Superior temporal gyrus (tissue), 1 donor: ENCODE results near the gene MAPK6.
A peak's percentile ranks its signal among the peaks of the same experiment; 100 is the strongest.
"Not testable (repeated sequence)": the region's sequence is repeated elsewhere in the genome, so short reads cannot be mapped to it uniquely, and the experiment has no call there.

Experiments
- DNase-seq: peaks from one replicate; pipeline ENCODE4 v3.0.0-alpha.2; 2016; ENCODE audit errors: extremely low spot score

Gene MAPK6

DNA sequence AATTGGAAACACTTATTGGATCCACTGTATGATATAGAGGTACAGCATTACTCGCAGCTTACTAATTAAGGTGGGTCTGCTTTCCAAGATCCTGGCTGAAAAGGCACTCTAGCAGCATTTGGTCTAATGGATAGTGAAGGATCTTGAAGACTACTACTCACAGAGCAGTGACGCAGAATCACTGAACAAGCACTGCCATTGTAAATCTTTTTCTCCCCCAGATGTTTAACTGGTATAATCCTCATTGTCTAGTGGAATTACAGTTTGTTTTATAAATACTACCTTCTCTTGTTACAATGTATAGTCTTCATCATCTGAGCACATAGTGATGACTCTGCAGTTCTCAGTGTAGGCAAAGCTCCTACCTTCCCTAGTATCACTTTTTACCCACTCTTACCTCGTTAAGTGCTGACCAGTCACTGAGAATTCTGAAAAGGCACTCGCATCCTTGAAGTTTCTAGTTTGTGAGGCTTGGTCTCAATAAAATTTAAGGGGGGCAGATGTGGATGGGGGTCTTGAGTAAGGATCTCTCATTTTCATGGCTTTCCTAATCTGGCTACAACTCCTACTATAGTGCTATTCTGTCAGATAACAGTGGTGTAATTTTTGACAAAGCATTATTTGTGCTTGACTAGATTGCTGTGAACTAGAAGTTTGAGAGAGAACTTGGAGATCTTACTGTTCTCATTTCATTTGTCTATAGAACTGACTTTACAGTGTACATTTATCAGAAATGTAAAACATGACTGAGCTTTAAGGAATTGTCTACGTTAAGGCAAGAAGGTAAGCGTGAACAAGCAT lies 23.2 kb downstream of the MAPK6 start:
- DNase-seq, result peak; percentile 76

DNA sequence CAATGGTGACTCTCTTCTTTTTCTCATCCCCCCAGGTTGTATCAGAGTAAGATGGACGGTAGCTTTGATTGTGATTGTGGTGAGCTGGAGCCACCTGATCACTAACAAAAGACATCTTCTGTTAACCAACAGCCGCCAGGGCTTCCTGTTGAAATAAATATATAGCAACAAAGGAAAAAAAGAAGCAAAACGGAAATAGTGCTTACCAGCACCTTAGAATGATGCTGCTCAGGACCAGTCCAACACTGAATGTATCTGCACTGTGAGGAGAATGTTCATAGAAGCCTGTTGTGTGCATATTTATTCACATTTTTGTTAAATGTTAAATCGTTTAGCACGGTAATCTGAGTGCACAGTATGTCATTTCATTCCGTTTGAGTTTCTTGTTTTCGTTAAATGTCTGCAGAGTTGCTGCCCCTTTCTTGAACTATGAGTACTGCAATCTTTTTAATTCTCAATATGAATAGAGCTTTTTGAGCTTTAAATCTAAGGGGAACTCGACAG lies 26.8 kb downstream of the MAPK6 start:
- not testable (repeated sequence) for DNase-seq

DNA sequence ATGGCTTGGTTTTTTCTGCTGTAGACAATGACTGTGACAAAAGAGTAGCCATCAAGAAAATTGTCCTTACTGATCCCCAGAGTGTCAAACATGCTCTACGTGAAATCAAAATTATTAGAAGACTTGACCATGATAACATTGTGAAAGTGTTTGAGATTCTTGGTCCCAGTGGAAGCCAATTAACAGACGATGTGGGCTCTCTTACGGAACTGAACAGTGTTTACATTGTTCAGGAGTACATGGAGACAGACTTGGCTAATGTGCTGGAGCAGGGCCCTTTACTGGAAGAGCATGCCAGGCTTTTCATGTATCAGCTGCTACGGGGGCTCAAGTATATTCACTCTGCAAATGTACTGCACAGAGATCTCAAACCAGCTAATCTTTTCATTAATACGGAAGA lies 27.5 kb downstream of the MAPK6 start:
- peak; percentile 68 for DNase-seq

DNA sequence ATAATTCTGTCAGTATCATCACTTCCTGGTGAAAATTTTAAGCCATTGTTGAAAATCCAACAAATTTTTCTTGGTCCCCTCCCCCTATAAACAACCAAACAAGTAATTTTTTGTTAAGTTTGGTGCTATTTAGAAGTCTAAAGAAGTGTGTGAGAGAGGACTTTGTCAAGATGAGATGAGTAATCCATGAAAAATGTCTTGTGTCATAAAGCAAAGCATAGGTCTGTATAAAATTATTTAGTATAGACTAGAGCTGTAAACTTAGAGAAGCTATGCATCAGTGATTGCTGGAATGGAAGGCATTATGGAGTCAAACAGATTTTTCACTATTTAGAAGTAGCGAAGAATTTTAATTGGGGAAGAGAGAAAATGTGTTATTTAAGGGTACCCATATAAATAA lies 31.4 kb downstream of the MAPK6 start:
- no peak for DNase-seq

DNA sequence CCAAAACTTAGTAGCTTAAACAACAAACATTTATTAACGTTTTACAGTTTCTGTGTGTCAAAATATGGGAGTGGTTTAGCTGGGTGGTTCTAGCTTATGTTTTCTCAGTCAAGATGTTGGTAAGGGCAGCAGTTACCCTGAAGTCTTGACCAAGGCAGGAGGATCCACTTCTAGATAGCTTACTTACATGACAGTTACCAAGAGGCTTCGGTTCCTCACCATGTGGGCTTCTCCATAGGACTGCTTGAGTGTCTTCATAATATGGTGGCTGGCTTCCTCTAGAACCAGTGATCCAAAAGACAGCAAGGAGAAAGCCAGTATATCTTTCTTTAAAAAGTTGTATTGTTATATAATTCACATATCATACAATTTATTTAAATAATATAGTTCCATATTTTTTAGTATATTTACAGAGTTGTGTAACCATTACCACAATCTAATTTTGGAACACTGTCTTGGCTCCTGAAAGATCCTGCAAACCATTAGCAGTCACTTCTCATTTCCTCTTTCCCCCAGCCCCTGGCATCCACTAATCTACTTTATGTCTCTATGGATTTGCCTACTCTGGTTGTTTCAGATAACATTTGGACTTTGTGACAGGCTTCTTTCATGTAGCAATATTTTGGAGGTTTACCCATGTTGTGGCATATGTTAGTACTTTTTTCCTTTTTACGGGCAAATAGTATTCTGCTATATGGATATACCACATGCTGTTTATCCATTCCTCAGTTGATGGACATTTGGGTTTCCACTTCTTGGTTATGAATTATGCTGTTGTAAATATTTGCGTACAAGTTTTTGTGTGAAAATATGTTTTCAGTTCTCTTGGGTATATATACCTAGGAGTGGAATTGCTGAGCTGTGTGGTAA lies 33.3 kb downstream of the MAPK6 start:
- DNase-seq, result no peak

DNA sequence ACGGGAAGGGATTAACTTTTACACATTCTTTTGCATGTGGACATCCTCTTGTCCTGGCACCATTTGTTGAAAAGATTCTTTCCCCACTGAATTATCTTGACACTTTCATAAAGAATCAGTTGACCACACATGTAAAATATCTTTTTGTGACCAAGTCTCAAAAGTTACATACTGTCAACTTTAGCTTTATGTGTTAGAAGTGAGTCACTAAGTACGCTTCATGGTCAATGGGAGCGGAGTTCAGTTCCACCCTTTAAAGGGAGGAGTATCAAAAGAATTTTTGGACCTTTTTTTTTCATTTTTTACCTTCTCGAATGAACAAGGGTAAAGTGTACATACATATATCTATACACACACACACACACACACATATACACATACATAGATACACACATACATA lies 35.4 kb downstream of the MAPK6 start:
- no peak for DNase-seq

DNA sequence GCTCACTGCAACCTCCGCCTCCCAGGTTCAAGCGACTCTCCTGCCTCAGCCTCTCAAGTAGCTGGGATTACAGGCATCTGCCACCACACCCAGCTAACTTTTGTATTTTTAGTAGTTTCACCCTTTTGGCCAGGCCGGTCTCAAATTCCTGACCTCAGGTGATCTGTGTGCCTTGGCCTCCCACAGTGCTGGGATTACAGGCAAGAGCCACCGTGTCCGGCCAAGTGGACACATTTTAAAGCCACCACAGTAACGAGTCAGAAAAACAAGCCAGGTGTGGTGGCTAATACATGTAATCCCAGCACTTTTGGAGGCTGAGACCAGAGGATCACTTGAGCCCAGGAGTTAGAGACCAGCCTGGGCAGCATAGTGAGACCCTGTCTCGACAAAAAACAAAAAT lies 35.8 kb downstream of the MAPK6 start:
- DNase-seq, result not testable (repeated sequence)

DNA sequence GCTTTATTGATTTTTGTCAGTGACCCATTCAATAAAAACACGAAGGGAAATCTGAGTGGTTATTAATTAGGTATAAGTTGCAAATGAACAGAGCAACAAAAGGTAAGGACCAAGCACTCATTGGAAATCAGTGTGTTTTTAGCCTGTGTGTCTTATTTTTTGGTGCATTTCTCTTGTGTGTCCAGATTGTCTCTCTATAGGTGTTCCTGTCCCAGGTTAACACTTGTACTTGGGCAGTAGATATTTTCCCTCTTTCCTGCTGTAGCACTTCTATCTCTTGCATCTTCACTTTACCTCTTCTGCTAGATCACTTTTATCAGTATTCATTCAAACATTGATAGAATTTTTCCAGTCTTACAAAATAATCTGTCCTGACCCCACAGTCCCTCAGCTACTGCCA lies 37.0 kb downstream of the MAPK6 start:
- DNase-seq, result no peak

DNA sequence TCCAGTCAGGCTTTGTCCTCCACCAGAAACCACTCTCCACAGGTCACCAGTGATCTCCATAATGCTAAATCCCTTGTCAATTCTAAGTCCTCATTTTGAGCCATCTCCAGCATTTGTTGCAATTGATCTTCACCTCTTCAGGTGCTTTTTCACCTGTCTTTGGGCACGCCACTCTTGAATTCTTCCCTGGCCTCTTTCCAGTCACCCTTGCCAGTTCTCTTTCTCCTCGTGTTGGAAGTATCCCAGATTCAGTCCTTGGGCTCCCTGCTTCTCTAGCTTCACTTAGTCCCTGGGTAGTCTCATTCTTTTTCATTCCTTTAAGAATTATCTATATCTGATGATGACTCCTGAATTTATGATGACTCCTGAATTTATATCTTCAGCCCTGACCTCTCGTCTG lies 37.5 kb downstream of the MAPK6 start:
- no peak for DNase-seq

DNA sequence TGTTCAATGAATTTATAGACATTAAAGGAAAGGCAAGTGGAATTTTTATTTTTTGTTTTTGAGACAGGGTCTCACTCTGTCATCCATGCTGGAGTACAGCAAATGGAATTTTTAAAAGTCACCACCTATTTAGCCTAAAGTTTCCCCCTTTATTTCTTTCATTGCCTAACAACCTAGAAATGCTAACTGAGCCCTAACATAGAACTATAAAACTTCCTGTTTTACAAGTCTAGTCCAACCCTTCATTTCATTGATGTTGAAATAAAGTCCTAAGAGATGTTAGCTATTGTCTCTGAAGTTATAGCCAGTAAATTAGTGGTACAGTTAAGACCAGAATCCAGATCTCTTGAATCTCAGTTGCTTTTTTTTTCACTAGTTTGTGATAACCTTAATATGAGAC lies 39.0 kb downstream of the MAPK6 start:
- DNase-seq, result no peak

DNA sequence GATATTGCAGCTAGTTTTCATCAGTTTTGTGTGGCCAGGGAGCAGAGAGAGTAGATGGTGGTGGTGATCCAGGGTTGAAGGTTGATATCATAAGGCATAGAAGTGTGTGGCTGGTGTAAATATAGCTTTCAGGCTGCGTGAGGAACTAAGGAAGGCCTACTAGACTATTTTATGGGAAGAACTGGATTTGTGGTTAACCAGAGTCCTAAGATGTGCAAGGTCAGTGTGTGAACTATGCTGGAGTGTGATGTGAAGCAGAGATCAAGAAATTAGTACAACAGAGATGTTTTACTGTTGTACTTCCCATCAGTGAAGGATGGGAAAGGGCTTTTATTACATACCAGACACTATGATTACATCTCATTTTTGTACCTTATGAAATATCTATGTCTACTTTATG lies 41.5 kb downstream of the MAPK6 start:
- no peak for DNase-seq

DNA sequence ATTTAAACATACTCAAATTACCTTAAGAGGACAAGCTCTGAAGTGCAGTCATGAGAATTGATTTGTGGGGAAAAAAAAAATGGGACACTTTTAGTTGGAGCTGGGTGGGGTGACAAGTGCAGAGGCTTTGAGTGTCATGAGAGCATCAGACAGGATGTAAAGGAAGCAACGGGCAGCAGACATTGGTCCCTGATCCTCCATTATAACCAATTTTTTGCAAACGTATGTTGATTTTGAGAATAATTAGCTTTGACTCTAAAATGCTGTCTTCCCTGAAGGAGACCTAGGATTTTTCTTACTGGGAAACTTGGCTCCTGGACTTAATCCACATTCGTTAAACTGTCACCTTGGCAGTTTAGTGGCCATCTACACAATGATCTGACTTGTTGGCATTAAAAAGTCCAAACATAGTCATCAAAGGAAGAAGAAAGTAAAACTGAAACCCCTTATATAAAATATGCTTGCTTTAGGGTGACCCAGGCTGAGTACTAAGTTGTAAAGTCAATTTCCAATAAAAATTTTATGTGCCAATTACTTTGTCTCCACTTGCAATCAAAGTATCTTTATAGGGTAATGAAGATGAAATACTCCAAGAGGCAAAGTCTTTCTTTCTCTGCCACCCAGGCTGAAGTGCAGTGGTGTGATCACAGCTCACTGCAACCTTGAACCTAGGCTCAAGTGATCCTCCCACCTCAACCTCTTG lies 48.0 kb downstream of the MAPK6 start:
- no peak for DNase-seq

DNA sequence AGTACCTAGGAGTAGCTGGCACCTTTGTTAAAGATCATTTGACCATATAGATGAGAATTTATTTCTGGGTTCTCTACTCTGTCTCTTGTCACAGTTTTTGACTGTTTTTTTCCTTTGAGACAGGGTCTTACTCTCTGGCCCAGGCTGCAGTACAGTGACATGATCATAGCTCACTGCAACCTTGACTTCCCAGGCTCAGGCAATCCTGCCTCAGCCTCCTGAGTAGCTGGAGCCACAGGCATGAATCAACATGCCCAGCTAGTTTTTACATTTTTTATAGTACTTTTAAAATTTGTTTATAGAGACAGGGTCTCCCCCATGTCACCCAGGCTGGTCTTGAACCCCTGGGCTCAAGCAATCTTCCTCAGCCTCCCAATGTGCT lies 48.5 kb downstream of the MAPK6 start:
- DNase-seq, result no peak

DNA sequence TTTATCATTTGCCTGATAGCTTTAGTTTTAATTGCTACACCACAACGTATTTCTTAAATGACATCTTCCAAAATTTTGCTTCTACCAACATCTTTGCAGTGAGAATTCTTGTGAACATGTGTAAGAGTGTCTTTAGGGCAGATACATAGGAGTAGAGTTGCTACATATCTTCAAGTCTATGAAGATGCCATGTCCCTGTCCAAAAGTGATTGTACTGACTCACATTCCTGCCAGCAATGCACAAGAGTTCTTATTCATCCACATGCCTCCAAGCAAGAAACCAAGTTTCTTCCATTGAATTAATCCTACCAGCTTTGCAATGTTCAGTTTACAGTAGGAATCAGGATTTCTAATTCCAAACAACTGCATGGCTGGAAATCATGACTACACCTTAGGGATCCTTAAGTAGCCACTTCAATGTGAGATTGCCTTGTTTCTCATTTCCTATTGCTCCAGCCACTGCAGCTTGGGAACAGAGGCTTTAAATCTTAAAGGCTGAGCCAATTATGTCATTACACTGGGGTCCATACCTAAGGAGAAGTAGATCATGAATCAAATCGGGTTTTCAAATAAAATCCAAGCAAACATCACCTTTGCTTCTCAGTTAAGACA lies 49.1 kb downstream of the MAPK6 start:
- DNase-seq, result no peak

DNA sequence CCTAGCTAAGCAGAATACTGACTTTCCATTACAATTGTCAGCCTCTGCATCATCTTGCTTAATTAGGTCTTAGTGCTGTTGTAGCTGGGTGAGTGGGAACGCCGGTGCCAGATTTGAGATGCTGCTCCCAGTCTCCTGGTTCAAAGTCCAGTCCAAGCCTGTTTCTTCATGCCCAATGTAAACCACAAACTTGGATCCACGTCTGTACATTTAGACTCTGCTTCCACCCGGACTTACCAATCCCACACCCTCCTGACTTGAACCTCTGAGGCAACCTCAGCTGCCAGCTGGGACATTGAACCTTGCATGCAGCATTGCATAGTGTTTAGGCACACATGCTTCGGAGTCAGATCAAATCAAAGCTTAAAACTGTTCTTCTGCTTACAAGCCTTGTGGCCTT lies 50.5 kb downstream of the MAPK6 start:
- no peak for DNase-seq

DNA sequence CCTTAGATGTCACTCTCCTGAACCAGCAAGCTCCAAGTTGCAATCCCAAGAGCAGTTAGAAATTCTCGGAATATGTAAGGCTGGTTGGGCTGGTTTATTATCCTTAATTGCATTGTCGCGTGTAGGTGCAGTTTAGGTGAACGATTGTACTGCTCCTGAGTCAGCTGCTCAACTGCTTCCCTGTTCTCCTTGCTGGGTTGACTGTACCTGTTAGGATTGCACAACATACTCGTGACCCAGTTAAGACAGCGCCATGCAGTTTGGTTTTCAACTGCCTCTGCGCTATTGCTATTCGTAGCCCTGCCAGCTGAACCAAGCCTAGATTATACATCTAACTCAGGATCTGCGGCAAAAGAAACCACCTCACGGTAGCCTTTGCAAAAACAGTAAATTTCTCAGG lies 52.6 kb downstream of the MAPK6 start:
- no peak for DNase-seq

DNA sequence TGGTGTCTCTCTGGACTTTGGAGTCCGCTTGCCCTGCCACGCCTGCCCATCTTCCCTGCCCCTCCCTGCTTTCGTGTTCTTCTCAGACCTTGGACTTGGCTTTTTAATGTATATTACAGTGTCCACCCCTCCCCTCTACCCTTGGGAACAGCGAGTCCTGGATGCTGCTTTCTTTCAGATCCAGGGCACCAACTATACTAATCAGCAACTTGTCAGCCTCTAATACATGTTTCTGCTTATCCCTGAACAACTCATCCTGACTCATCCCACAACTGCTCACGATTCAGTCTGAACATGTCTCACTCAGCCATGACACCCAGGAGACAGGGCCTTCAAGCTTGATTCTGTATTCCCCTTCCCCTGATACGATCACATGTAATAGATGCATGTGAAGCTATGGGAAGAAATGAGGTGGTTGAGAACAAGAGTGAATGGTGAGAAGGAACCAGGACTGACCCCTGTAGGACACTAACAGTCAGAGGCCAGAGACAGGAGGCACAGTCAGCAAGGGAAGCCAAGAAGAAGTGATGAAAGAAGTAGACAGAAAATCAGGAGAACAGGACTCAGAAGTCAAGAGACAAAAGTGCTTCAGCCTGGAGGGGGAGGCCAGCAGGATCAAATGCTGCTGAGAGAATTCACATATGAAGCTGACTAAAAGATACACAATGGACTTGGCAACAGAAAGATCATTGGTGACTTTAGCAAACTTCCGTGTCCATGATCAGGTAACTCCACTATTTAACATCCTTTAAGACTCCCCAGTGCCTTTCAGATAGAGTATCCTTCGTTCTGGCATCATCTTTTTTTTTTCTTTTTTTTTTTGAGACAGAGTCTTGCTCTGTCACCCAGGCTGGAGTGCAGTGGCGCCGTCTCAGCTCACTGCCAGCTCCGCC lies 58.1 kb downstream of the MAPK6 start:
- no peak for DNase-seq

DNA sequence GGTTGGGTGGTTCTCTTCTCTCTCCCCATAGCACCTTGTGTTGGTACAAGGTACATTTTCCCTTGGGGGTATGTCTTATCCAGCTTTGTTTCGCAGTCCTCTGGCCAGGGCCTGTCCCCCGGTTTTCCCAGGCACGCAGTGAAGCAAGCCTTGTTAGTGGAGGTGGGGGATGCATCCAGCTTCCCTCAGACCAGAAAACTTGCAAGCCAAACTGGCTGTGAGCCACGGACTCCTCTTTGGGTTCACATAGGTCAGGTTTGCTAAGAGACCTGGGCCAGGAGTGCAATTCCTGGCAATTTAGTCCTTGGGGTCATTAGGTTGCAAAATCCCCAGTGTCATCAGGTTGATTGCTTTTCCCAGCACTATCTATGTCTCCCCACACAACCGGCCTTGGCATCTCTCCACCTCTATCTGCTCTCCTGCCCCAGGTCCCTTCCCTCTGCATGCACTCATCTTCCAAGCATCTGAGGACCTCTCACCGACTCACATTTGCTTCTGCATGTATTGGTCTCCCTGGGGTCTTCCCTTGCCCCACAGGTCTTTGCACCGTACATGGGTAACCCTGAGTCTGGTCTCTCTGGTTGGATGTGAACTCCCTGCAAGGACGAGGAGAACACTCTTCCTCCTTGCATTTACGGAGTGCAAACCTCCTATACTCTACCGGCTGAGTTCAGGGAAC lies 59.3 kb downstream of the MAPK6 start:
- no peak for DNase-seq

DNA sequence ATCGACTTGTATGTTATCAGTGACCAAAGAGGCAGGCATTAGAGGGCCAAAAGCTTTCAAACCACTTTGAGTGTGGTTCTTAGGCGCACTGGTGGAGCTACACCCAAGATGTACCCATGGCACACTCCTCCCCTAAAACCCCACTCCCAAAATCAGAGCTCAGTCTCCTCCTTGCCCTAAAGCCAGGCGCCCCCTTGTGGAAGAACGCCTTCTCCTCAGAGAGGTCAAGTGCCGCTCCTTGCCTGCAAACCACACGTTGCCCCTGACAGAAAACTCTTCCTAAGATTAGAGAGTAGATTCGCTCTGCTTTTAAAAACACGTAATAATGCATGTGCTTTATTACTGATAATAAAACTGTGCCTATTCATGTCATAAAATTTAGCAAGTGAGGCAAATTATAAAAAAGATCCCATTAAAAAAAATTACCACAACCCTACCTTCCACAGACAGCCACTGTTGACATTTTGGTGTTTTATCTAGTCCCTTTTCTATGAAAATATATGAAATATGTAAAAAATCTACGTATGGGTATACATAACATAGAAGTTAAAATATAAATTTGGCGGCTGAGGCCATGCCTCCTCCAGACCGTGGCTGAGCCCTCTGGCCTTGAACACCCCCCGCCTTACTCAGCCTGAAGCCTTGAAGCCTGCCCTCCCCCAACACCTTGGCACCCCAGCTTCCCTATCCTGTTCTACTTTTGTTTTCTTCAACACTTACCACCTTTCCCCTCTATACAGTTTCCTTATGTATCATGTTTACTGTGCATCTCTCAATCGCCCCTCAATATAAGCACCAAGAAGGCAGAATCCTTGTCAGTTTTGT lies 60.1 kb downstream of the MAPK6 start:
- peak; percentile 88 for DNase-seq
